ENCODE measurements around the gene PCYOX1L.

Gene PCYOX1L

GRCh38 chr5:149370878-149371277, 13.0 kb downstream of the PCYOX1L start:
- no peak for DNase-seq

- peak; percentile 17 for DNase-seq
Measured at GRCh38 chr5:149371296-149371962, 13.6 kb downstream of the PCYOX1L start.

GRCh38 chr5:149372076-149372795, 14.4 kb downstream of the PCYOX1L start:
- no peak for DNase-seq

GRCh38 chr5:149372932-149373331, 15.1 kb downstream of the PCYOX1L start:
- no peak for DNase-seq

- DNase-seq = no peak
Measured at GRCh38 chr5:149374303-149374702, 16.5 kb downstream of the PCYOX1L start.

GRCh38 chr5:149374801-149375200, 17.0 kb downstream of the PCYOX1L start:
- DNase-seq = no peak

- no peak for DNase-seq
Measured at GRCh38 chr5:149375434-149375833, 17.6 kb downstream of the PCYOX1L start.

GRCh38 chr5:149376104-149376503, 18.3 kb downstream of the PCYOX1L start:
- DNase-seq = no peak

GRCh38 chr5:149376711-149377447, 19.0 kb downstream of the PCYOX1L start:
- no peak for DNase-seq

GRCh38 chr5:149378241-149378820, 20.5 kb downstream of the PCYOX1L start:
- no peak for DNase-seq

GRCh38 chr5:149379177-149379761, 21.4 kb downstream of the PCYOX1L start, which contains the start of gene IL17B:
Gene IL17B, minus strand, starts transcription at chr5:149379292. Its CDS starts 67 bp downstream, at chr5:149379225.
- no peak for DNase-seq

GRCh38 chr5:149379818-149380374, 22.1 kb downstream of the PCYOX1L start:
- DNase-seq = no peak

GRCh38 chr5:149380466-149381121, 22.7 kb downstream of the PCYOX1L start:
- DNase-seq = no peak

- DNase-seq = no peak
Measured at GRCh38 chr5:149381261-149381985, 23.6 kb downstream of the PCYOX1L start.

- DNase-seq = peak; percentile 54
Measured at GRCh38 chr5:149381986-149382338, 24.1 kb downstream of the PCYOX1L start.

GRCh38 chr5:149382517-149383220, 24.8 kb downstream of the PCYOX1L start:
- no peak for DNase-seq

- no peak for DNase-seq
Measured at GRCh38 chr5:149383399-149383798, 25.6 kb downstream of the PCYOX1L start.

- no peak for DNase-seq
Measured at GRCh38 chr5:149386166-149386565, 28.3 kb downstream of the PCYOX1L start.

GRCh38 chr5:149387081-149387631, 29.3 kb downstream of the PCYOX1L start:
- no peak for DNase-seq

- DNase-seq = no peak
Measured at GRCh38 chr5:149387982-149388381, 30.1 kb downstream of the PCYOX1L start.
